ENCODE measurements around the gene EIF2AK3. TPM values are rescaled to one million over a fixed set of nuclear protein-coding genes. Genes with fewer than 3 reads are reported as not detected.

The EIF2AK3 gene
- total RNA-seq, 2 donors from 2014 or later = 21.4 to 39.1 TPM

DNA sequence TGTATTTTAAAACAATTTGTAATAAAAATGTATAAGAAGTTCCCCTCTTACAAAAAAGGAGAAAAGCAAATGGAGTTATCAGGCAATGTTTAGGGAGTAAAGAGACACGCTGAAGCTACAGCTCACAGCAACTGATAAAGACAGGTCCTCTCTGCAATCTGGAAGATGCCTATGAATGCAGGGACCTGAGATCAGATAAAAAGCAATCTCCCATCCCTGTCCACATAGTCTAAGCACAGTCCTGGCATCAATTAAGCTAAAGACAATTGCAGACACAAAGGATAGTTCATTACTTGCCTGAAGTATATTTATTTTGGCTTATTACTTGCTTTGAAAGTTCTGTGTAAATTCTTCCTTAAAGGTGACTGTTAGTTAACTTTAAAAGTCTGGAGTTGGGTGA lies 5.0 kb downstream of the EIF2AK3 start:
- TF ChIP-seq POLR2A (IDR thresholded peaks at IDR 0.05) = no peak
- peak; percentile 24 for TF ChIP-seq POLR2AphosphoS5 (IDR thresholded peaks at IDR 0.05)
- DNase-seq (ENCODE audit: low spot score) = no peak
- H3K4me3 ChIP-seq = no peak overlapping the region
- no peak overlapping the region for H3K27ac ChIP-seq
- no peaks in the 10 kb centered on the region for H3K9me3 ChIP-seq
- intact Hi-C loops (cut with DNase I) = loop anchor here (10.0 kb wide), 1 partner anchor 1998 kb away; the partner anchor contains the start of gene RNF103
- no peaks in the 10 kb centered on the region for H3K27me3 ChIP-seq (replicated peaks; ENCODE audit: insufficient read depth)
- H3K4me1 ChIP-seq (replicated peaks) = peaks cover 4% of the 10 kb centered on the region
- no peaks in the 10 kb centered on the region for H3K36me3 ChIP-seq
- 44% methylated on average over 1 of the region's 1 CpG for WGBS

DNA sequence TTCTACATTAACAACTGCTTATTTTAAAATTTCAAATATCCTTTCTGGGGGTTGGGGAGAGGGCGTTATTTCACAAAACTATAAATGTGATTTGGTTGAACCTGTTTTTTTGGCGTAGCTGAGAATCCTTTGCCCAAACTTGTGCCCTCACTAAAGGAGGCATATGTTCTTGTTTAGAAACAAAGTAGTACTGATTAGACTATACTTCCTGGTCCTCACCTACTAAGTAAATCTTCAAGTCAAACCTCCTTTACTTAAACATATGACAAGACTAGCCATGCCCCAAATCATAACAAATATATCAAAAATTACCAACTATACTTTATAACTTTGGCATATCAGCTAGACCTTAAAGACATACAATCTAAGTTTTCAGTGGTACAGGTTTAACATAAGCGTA lies 5.8 kb downstream of the EIF2AK3 start:
- H3K4me1 ChIP-seq (replicated peaks) = peaks cover 4% of the 10 kb centered on the region
- DNase-seq (ENCODE audit: low spot score) = no peak
- intact Hi-C loops (cut with DNase I) = loop anchor here (10.0 kb wide), 1 partner anchor 1997 kb away; the partner anchor contains the start of gene RNF103

DNA sequence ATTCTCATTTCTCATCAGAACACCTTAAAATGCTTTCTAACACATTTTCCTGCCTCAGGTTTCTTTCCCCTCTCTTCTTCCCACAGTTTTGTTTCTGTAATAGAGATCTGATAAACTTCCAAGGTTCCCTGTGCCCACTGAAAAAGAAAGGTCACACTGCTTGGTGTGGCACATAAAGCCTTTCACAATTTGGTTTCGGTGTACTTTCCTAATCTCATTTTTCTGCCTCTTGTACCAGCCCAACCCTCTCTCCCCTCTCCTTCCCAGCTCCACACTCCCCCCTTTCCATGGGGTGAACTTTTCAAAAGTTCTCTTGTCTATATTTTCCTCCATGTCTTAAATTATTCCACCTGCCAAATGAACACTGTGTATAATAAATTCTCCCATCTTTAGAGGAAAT lies 7.2 kb downstream of the EIF2AK3 start:
- WGBS = 67% methylated on average over 1 of the region's 1 CpG
- Histone ChIP-seq H3K9me3 (no peaks in the 10 kb centered on the region), H3K27me3 (replicated peaks; ENCODE audit: insufficient read depth) (no peaks in the 10 kb centered on the region), H3K4me3 (no peak overlapping the region), H3K36me3 (no peaks in the 10 kb centered on the region), H3K27ac (no peak overlapping the region), H3K4me1 (replicated peaks) (peaks cover 4% of the 10 kb centered on the region)
- no peak for DNase-seq (ENCODE audit: low spot score)
- TF ChIP-seq POLR2AphosphoS5 (IDR thresholded peaks at IDR 0.05) (no peak), POLR2A (IDR thresholded peaks at IDR 0.05) (no peak)
- TF ChIP-seq, protein P1, sequence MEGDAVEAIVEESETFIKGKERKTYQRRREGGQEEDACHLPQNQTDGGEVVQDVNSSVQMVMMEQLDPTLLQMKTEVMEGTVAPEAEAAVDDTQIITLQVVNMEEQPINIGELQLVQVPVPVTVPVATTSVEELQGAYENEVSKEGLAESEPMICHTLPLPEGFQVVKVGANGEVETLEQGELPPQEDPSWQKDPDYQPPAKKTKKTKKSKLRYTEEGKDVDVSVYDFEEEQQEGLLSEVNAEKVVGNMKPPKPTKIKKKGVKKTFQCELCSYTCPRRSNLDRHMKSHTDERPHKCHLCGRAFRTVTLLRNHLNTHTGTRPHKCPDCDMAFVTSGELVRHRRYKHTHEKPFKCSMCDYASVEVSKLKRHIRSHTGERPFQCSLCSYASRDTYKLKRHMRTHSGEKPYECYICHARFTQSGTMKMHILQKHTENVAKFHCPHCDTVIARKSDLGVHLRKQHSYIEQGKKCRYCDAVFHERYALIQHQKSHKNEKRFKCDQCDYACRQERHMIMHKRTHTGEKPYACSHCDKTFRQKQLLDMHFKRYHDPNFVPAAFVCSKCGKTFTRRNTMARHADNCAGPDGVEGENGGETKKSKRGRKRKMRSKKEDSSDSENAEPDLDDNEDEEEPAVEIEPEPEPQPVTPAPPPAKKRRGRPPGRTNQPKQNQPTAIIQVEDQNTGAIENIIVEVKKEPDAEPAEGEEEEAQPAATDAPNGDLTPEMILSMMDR (IDR thresholded peaks at IDR 0.05) = no peak
- intact Hi-C loops (cut with DNase I) = loop anchor here (10.0 kb wide), 1 partner anchor 1995 kb away; the partner anchor contains the start of gene RNF103

More for the DNA sequence above, 5.8 kb downstream of the EIF2AK3 start:
- no peak for TF ChIP-seq POLR2AphosphoS5 (IDR thresholded peaks at IDR 0.05)
- TF ChIP-seq, protein P1 (IDR thresholded peaks at IDR 0.05) = no peak
- no peak for TF ChIP-seq POLR2A (IDR thresholded peaks at IDR 0.05)
- H3K27ac ChIP-seq = no peak overlapping the region
- no peak overlapping the region for H3K4me3 ChIP-seq
- H3K27me3 ChIP-seq (replicated peaks; ENCODE audit: insufficient read depth) = no peaks in the 10 kb centered on the region
- WGBS = 58% methylated on average over 3 of the region's 3 CpGs
- H3K36me3 ChIP-seq = no peaks in the 10 kb centered on the region
- H3K9me3 ChIP-seq = no peaks in the 10 kb centered on the region

DNA sequence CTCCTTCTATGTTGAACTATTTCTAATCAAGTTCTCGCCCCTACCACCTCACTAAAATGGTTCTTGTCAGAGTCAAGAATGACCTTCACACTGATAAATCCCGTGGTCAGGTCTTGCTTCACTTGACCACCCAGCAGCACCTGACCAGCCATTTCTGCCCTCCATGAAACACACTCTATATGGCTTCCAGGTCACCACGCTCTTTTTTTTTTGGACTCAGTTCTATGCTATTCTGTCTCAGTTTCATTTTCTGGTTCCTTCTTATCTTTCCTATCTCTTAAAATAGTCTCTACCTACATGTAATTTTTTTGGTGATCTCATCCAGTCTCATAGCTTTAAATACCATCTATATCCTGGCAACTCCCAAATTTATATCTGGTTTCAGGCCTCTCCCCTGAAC lies 11.4 kb downstream of the EIF2AK3 start:
- WGBS = 100% methylated on average over 3 of the region's 3 CpGs
- H3K4me1 ChIP-seq (replicated peaks) = no peaks in the 10 kb centered on the region
- intact Hi-C loops (cut with DNase I) = no loop called here
- no peaks in the 10 kb centered on the region for H3K27me3 ChIP-seq (replicated peaks; ENCODE audit: insufficient read depth)
- TF ChIP-seq POLR2A (IDR thresholded peaks at IDR 0.05) (no peak), POLR2AphosphoS5 (IDR thresholded peaks at IDR 0.05) (no peak)
- TF ChIP-seq, protein P1 (IDR thresholded peaks at IDR 0.05) = no peak
- no peaks in the 10 kb centered on the region for H3K36me3 ChIP-seq
- H3K27ac ChIP-seq = no peak overlapping the region
- no peak overlapping the region for H3K4me3 ChIP-seq
- no peak for DNase-seq (ENCODE audit: low spot score)
- H3K9me3 ChIP-seq = no peaks in the 10 kb centered on the region

- intact Hi-C loops (cut with DNase I) = no loop called here
- no peak for DNase-seq (ENCODE audit: low spot score)
- H3K4me1 ChIP-seq (replicated peaks) = no peaks in the 10 kb centered on the region
- TF ChIP-seq POLR2AphosphoS5 (IDR thresholded peaks at IDR 0.05) = no peak
- TF ChIP-seq POLR2A (IDR thresholded peaks at IDR 0.05) = no peak
- TF ChIP-seq, protein P1 (IDR thresholded peaks at IDR 0.05) = no peak
- H3K9me3 ChIP-seq = no peaks in the 10 kb centered on the region
- no peaks in the 10 kb centered on the region for H3K36me3 ChIP-seq
- H3K27me3 ChIP-seq (replicated peaks; ENCODE audit: insufficient read depth) = no peaks in the 10 kb centered on the region
- WGBS = 92% methylated on average over 3 of the region's 3 CpGs
- no peak overlapping the region for H3K4me3 ChIP-seq
- H3K27ac ChIP-seq = no peak overlapping the region
Observed at GRCh38 chr2:88614497-88615157, 12.6 kb downstream of the EIF2AK3 start.
